GM13977 (cell line): ENCODE measurements around the gene ABCC3.

ENCODE experiments used
- DNase-seq: peaks from one replicate; pipeline ENCODE4 v3.0.0; 2012; ENCODE audit warnings: low spot score
- CTCF ChIP-seq: IDR thresholded peaks from 2 replicates; pipeline ENCODE4 v1.5.1; 2012; ENCODE audit warnings: mild to moderate bottlenecking, control low read depth; ENCODE audit not compliant: insufficient read depth; ENCODE audit errors: extremely low read depth, missing control alignments
- in situ Hi-C: fragments of 300-500 bp; cut with MboI; formaldehyde crosslinking; loops from one replicate; pipeline ENCODE4 v1.12.0; 2022; ENCODE audit warnings: low sequenced_read_pairs, low pct_unique_long_range_greater_than_20kb, mixed read lengths, inconsistent platforms; ENCODE audit not compliant: unreplicated experiment

Gene ABCC3

GRCh38 chr17:50710650-50711049, 76.0 kb downstream of the ABCC3 start:
- in situ Hi-C loops = no loop called here
- DNase-seq = no peak

GRCh38 chr17:50712641-50713040, 78.0 kb downstream of the ABCC3 start:
- TF ChIP-seq CTCF = no peak
- in situ Hi-C loops = no loop called here
- no peak for DNase-seq

More at GRCh38 chr17:50710650-50711049, 76.0 kb downstream of the ABCC3 start:
- no peak for TF ChIP-seq CTCF

- no peak for TF ChIP-seq CTCF
- in situ Hi-C loops = no loop called here
- no peak for DNase-seq
Measured at GRCh38 chr17:50715471-50715870, 80.8 kb downstream of the ABCC3 start.

- peak; percentile 98 for DNase-seq
- in situ Hi-C loops = no loop called here
- no peak for TF ChIP-seq CTCF
Measured at GRCh38 chr17:50719144-50719923, 84.7 kb downstream of the ABCC3 start, which contains the start of gene LUC7L3. TSS of gene LUC7L3 (plus strand) at chr17:50719603. CDS start at chr17:50719733, 130 bp downstream.

- no peak for TF ChIP-seq CTCF
- in situ Hi-C loops = no loop called here
- peak; percentile 44 for DNase-seq
Measured at GRCh38 chr17:50719924-50720794, 85.5 kb downstream of the ABCC3 start.

GRCh38 chr17:50721194-50722010, 86.7 kb downstream of the ABCC3 start:
- no peak for TF ChIP-seq CTCF
- peak; percentile 61 for DNase-seq
- in situ Hi-C loops = no loop called here
